ENCODE results near the gene RBBP6.
"Not testable (repeated sequence)": the region's sequence is repeated elsewhere in the genome, so short reads cannot be mapped to it uniquely, and the experiment has no call there.

The RBBP6 gene

GRCh38 chr16:24573141-24573540 is 33.8 kb downstream of the RBBP6 start:
- DNase-seq, result no peak

- not testable (repeated sequence) for DNase-seq
These were observed 35.4 kb downstream of the RBBP6 start for GRCh38 chr16:24574515-24575485.

- not testable (repeated sequence) for DNase-seq
These were observed 36.4 kb downstream of the RBBP6 start for GRCh38 chr16:24575791-24576190.

- DNase-seq, result no peak
These were observed 37.8 kb downstream of the RBBP6 start for GRCh38 chr16:24577167-24577566.

- DNase-seq, result no peak
These were observed 41.3 kb downstream of the RBBP6 start for GRCh38 chr16:24580665-24581064.

- DNase-seq, result no peak
These were observed 44.1 kb downstream of the RBBP6 start for GRCh38 chr16:24583494-24583893.

- DNase-seq, result no peak
These were observed 50.6 kb downstream of the RBBP6 start for GRCh38 chr16:24589997-24590396.

- no peak for DNase-seq
These were observed 59.5 kb downstream of the RBBP6 start for GRCh38 chr16:24598777-24599437.

GRCh38 chr16:24609417-24609739 is 70.0 kb downstream of the RBBP6 start:
- no peak for DNase-seq

- DNase-seq, result no peak
These were observed 70.5 kb downstream of the RBBP6 start for GRCh38 chr16:24609740-24610415.

GRCh38 chr16:24610416-24610755 is 71.0 kb downstream of the RBBP6 start:
- DNase-seq, result no peak

- no peak for DNase-seq
These were observed 71.9 kb downstream of the RBBP6 start for GRCh38 chr16:24611310-24611709.

GRCh38 chr16:24612656-24613055 is 73.3 kb downstream of the RBBP6 start:
- no peak for DNase-seq

GRCh38 chr16:24613267-24613666 is 73.9 kb downstream of the RBBP6 start:
- DNase-seq, result not testable (repeated sequence)

- no peak for DNase-seq
These were observed 78.1 kb downstream of the RBBP6 start for GRCh38 chr16:24617502-24617901.

Measured in CD4-positive, alpha-beta T cell treated with Interleukin-15 for 1 hour (primary cell).